Esophagus (tissue), 2 donors: ENCODE measurements around the gene C1GALT1. TPM values are rescaled to one million over a fixed set of nuclear protein-coding genes. Genes with fewer than 3 reads are reported as not detected.
A peak's percentile ranks its signal among the peaks of the same experiment; 100 is the strongest.
"Not testable (repeated sequence)": the region's sequence is repeated elsewhere in the genome, so short reads cannot be mapped to it uniquely, and the experiment has no call there.

Experiments used
- H3K27ac ChIP-seq, 2 donors: one replicate each; pipeline ENCODE4 v1.5.1; 2013; ENCODE audit warnings: low read depth in 2 of 2, mild to moderate bottlenecking in 2 of 2, inconsistent platforms in 1 of 2, low read length in 1 of 2, moderate library complexity in 1 of 2
- H3K27me3 ChIP-seq, 2 donors: one replicate each; pipeline ENCODE4 v1.6.1; 2013; ENCODE audit warnings: low read length in 2 of 2, control low read depth in 1 of 2, mild to moderate bottlenecking in 1 of 2; ENCODE audit not compliant: insufficient read depth in 2 of 2, control insufficient read depth in 1 of 2
- H3K36me3 ChIP-seq, 2 donors: one replicate each; pipeline ENCODE4 v1.6.1; 2013; ENCODE audit warnings: low read length in 1 of 2; ENCODE audit not compliant: control insufficient read depth in 2 of 2, insufficient read depth in 2 of 2
- H3K4me1 ChIP-seq, 2 donors: one replicate each; pipeline ENCODE4 v1.6.1; 2013; ENCODE audit warnings: low read length in 1 of 2; ENCODE audit not compliant: control insufficient read depth in 2 of 2, insufficient read depth in 2 of 2
- H3K4me3 ChIP-seq, 2 donors: one replicate each; pipeline ENCODE4 v1.5.1; 2013; ENCODE audit warnings: low read length in 2 of 2, mild to moderate bottlenecking in 2 of 2, low read depth in 1 of 2, moderate library complexity in 1 of 2
- H3K9me3 ChIP-seq, 2 donors: one replicate each; pipeline ENCODE4 v1.6.1; 2013; ENCODE audit warnings: mild to moderate bottlenecking in 2 of 2, low read depth in 1 of 2, low read length in 1 of 2, moderate library complexity in 1 of 2; ENCODE audit not compliant: control insufficient read depth in 2 of 2, insufficient read depth in 1 of 2
- WGBS, 2 donors: extraction: QIAGEN DNeasy Blood & Tissue Kit; methylation state at CpG; one replicate each; pipeline ENCODE4 v1.1.7; 2013; 5-methylcytosine and 5-hydroxymethylcytosine counted together
- polyA plus RNA-seq, 2 donors: library from polyadenylated mRNA; stranded (reverse); fragments of 200-250 nt; gene quantifications; one replicate each; pipeline ENCODE4 v1.2.3, GENCODE V29; 2013
- donor health status: healthy with polysubstance abuse.
- donor health status: Bipolar disorder and iron deficiency.

C1GALT1 gene
- polyA plus RNA-seq, 2 donors = 14.3 to 17.1 TPM

DNA sequence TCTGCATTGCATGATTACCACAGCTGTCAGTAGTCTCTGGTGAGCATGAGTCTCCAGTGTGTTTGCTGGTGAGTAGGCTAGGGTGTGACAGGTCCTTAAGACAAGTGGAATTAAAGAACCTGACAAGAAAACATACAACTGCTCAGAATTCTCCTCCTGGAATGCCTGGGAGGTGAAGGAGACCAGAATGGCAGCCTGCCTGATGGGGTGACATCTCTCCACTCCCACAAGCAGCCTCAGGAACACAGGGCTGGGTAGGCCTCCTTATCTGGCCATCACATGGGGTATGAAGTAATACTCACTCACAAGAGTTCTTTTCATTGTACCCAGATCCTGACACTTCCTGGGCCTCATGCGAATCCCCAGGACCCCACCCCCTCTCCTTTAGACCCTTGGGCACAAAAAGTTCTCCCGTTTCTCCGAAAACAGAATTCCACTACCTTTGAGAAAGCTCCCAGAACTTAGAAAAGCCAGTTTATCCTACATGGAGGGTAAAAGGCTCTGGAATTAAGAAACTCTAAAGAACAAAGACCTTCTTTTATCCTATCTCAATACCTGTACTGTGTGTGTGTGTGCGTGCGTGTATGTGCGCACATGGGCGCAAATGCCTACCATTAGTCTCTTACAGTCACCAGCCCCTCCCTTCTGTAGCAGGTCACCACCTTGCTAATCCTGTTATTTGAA, 33.4 kb upstream of the C1GALT1 start:
- Histone ChIP-seq H3K27me3 (no peaks in the 10 kb centered on the region), H3K36me3 (no peaks in the 10 kb centered on the region), H3K27ac (peak overlapping the region; percentile 49 to 82), H3K9me3 (peaks cover 4 to 7% of the 10 kb centered on the region in 2 donors), H3K4me3 (no peak overlapping the region), H3K4me1 (no peaks in the 10 kb centered on the region)
- WGBS, 2 donors = 87 to 88% methylated on average over 7 of the region's 7 CpGs

DNA sequence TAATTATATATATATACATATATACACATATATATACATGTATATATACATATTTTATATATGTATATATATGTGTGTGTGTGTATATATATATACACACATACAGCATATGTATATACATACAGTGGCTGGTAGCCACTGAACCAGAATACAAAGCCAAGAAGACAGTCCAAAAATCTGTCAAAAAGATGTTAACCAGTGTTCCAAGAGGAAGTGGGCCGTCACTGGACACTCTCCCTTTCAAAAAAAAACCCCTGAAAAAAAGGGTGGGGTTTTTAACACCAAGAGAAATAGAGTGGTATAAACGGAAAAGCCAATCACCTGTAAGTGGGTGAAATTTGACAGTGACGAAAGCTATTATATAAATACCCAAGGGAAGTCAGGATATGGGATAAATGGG, 31.1 kb upstream of the C1GALT1 start:
- no peaks in the 10 kb centered on the region for H3K36me3 ChIP-seq
- no peaks in the 10 kb centered on the region for H3K4me1 ChIP-seq
- H3K27ac ChIP-seq = no peak overlapping the region
- no peak overlapping the region for H3K4me3 ChIP-seq
- no peaks in the 10 kb centered on the region for H3K9me3 ChIP-seq
- WGBS, 2 donors = 48 to 49% methylated on average over 3 of the region's 3 CpGs
- no peaks in the 10 kb centered on the region for H3K27me3 ChIP-seq

DNA sequence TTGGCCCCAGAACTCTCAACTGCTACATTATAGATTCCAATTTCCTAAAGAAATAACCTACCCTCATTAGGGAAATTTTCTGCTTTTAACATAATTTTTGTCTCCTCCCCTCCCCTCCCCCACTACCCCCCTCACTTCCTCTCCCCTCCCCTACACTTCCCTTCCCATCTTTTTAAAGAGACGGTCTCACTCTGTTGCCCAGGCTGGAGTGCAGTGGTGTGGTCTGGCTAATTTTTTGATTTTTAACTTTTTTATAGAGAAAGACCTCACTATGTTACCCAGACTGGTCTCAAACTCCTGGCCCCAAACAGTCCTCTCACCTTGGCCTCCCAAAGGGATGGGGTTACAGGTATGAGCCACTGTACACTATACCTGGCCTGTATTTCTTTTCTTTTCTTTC, 30.5 kb upstream of the C1GALT1 start:
- H3K27me3 ChIP-seq = no peaks in the 10 kb centered on the region
- H3K9me3 ChIP-seq = no peaks in the 10 kb centered on the region
- 90 to 92% methylated on average over 1 of the region's 1 CpG for WGBS, 2 donors
- no peak overlapping the region for H3K27ac ChIP-seq
- H3K4me3 ChIP-seq = no peak overlapping the region
- no peaks in the 10 kb centered on the region for H3K36me3 ChIP-seq
- no peaks in the 10 kb centered on the region for H3K4me1 ChIP-seq

DNA sequence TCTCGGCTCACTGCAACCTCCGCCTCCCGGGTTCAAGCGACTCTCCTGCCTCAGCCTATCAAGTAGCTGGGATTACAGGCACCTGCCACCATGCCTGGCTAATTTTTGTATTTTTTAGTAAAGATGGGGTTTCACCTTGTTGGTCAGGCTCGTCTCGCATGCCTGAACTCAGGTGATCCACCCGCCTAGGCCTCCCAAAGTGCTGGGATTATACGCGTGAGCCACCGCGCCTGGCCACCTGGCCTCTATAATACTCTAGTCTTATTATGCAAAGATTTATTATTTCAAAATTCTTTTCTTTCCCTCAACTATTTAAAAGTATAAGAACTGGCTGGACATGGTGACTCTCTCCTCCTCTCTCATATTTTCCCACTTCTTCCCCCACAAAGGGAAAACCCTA, 30.0 kb upstream of the C1GALT1 start:
- no peaks in the 10 kb centered on the region for H3K4me1 ChIP-seq
- no peaks in the 10 kb centered on the region for H3K27me3 ChIP-seq
- whole genome bisulfite sequencing, 2 donors = 97% methylated on average over 11 of the region's 11 CpGs

DNA sequence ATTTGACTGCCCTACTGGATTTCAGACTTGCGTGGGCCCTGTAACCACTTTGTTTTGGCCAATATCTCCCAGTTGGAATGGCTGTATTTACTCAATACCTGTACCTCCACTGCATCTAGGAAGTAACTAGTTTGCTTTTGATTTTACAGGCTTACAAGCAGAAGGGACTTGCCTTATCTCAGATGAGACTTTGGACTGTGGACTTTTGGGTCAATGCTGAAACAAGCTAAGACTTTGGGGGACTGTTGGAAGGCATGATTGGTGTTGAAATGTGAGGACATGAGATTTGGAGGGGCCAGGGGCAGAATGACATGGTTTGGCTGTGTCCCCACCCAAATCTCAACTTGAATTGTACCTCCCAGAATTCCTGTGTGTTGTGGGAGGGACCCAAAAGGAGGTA, 28.0 kb upstream of the C1GALT1 start:
- H3K9me3 ChIP-seq, H3K27me3 ChIP-seq, H3K4me1 ChIP-seq, H3K36me3 ChIP-seq, H3K4me3 ChIP-seq, H3K27ac ChIP-seq: not testable (repeated sequence)
- 71 to 95% methylated on average over 1 of the region's 1 CpG for WGBS, 2 donors

More for the DNA sequence above, 30.0 kb upstream of the C1GALT1 start:
- no peaks in the 10 kb centered on the region for H3K9me3 ChIP-seq
- no peaks in the 10 kb centered on the region for H3K36me3 ChIP-seq
- no peak overlapping the region for H3K4me3 ChIP-seq
- H3K27ac ChIP-seq = no peak overlapping the region

DNA sequence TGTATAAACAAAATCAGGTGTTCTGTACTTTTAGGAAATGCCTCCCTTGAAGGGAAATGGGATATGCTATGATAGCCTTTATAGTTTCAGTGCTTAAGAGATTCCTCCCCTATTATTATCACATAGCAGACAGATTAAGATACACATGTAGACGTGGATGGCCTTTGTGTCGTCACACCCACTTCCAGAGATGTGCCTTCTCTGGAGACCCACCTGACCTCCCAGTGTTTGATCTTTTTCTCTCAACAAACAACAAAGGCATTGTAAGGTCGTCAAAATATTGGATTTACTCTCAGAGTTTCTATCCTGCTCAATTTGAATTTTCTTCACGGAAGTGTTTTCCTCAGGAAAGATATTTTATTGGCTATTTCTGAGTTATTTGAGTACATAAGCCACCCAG, 25.7 kb upstream of the C1GALT1 start:
- Histone ChIP-seq H3K27ac (no peak overlapping the region), H3K4me1 (no peaks in the 10 kb centered on the region), H3K4me3 (no peak overlapping the region), H3K27me3 (no peaks in the 10 kb centered on the region), H3K9me3 (no peaks in the 10 kb centered on the region), H3K36me3 (no peaks in the 10 kb centered on the region)
- 58 to 59% methylated on average over 4 of the region's 4 CpGs for WGBS, 2 donors

DNA sequence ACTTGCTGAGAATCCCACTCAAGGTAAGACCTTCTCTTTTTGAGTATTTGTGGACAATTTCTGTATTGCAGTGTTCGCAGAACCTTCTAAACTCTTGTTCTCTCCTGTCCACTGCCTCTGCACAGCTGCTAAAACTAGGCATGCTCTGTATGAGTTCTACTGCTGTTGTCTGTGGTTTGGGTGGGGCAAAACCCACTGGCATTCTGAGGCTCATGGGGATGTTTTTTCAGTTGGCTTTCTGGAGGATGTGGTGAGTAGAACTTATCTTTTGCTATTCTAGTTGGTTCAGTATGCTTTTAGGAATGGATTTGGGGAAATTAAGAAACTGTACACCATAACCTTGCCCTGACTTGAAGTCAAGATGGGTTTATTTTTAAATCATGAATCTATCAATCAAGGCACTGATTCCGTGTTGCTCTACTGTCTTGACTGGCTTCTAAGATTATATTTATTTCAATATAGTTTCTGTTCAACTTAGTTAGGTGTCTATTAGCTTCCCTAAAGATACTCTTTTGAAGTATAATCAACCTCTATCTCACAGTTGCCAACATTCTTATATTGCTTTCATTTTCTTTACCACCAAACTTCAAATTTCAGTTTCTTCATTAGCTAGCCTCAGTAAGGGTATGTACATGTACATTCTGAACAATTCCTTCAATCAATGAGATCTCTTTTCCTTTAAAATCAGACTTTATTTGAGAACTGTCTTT, 25.0 kb upstream of the C1GALT1 start:
- Histone ChIP-seq H3K9me3 (no peaks in the 10 kb centered on the region), H3K4me1 (no peaks in the 10 kb centered on the region), H3K36me3 (no peaks in the 10 kb centered on the region), H3K27me3 (no peaks in the 10 kb centered on the region), H3K4me3 (no peak overlapping the region), H3K27ac (no peak overlapping the region)
- WGBS, 2 donors = 53 to 56% methylated on average over 2 of the region's 2 CpGs

DNA sequence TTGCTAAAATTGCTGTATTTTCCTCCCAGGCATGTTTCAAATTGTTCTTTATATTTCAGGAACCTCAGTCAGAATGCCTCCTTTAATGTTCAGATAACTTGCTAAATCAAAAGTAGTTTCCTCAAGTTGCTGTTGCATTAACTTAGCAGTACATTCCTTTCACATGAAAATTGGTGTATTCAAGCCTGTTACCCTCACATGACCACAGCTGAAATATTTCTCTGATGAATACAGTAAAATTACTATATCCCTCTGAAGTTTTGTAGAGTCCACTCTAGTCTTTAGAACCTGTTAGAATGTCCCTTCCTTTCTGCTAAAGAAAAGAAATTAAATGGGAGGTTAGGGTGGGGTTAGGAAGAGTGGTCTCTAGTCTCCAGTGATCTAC, 24.5 kb upstream of the C1GALT1 start:
- no peaks in the 10 kb centered on the region for H3K9me3 ChIP-seq
- no peak overlapping the region for H3K27ac ChIP-seq
- no peaks in the 10 kb centered on the region for H3K27me3 ChIP-seq
- no peaks in the 10 kb centered on the region for H3K4me1 ChIP-seq
- H3K36me3 ChIP-seq = no peaks in the 10 kb centered on the region
- no peak overlapping the region for H3K4me3 ChIP-seq

DNA sequence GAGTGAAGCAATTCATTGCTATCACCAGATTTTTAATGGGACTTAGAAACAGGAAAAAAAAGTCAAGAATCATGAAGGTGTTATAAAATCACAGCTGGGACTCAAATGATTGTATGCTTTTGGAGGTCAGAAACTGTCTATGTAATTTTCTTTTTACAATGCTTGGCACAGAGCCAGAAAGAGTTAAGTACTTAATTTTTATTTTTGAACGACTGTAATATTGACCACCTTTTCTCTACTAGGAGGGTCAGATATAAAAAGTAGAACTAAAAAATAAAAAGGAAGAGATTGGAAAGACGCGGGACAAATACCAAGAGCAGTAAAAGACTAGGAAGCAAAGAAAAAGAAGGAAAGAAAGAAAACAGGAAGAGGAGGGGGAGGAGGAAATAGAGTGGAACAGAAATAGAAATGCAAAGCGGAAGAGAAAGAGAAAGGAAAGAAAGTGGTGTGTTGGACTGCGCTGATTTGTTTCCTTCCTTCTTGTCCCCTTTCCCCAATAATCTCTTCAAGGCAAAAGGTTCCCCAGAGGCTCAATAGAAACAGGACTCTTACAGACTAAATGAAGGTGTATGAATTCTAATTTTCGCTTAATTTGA, 23.2 kb upstream of the C1GALT1 start:
- Histone ChIP-seq H3K4me3 (no peak overlapping the region), H3K27me3 (no peaks in the 10 kb centered on the region), H3K4me1 (no peaks in the 10 kb centered on the region), H3K36me3 (no peaks in the 10 kb centered on the region), H3K27ac (no peak overlapping the region), H3K9me3 (no peaks in the 10 kb centered on the region)
- WGBS, 2 donors = 63 to 71% methylated on average over 6 of the region's 6 CpGs

DNA sequence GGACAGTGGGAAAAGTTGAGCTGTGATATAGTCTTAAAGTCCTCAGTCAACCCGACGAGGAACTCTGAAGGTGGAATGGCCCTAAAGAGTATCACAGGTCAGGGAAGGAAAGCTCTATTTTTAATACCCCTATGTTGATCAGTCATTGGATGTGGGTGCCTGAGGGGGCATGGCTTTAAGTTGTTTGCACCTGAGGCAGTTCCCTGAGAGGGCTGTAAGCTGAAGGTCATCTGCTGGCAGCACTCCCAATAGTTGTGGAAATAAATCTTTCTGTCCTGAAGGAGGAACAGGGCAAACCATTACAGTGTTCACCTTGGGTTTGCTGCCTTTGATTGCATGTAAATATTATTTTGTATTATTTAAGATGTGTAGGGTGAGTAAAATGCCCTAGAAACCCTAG, 17.8 kb upstream of the C1GALT1 start:
- H3K4me1 ChIP-seq = no peaks in the 10 kb centered on the region
- H3K27me3 ChIP-seq = no peaks in the 10 kb centered on the region
- H3K4me3 ChIP-seq = no peak overlapping the region
- no peaks in the 10 kb centered on the region for H3K36me3 ChIP-seq
- 77 to 96% methylated on average over 2 of the region's 2 CpGs for whole genome bisulfite sequencing, 2 donors
- H3K9me3 ChIP-seq = no peaks in the 10 kb centered on the region
- no peak overlapping the region for H3K27ac ChIP-seq
